Measurements from ENCODE around the gene GNG14. TPM values are rescaled to one million over a fixed set of nuclear protein-coding genes. Genes with fewer than 3 reads are reported as not detected.
"Not testable (repeated sequence)": the region's sequence is repeated elsewhere in the genome, so short reads cannot be mapped to it uniquely, and the experiment has no call there.

The GNG14 gene
- total RNA-seq, 1 experiment from 2014 or later: not detected

GRCh38 chr19:12722566-12723380 lies 35.0 kb downstream of the GNG14 start:
- peaks cover 14% of the 10 kb centered on the region; the same call in 1 of the 2 replicates for H3K4me1 ChIP-seq (replicated peaks; ENCODE audit: insufficient read depth)
- H3K27me3 ChIP-seq (ENCODE audit: insufficient read depth, low read depth): no peaks in the 10 kb centered on the region
- peaks cover 60% of the 10 kb centered on the region for H3K79me2 ChIP-seq (ENCODE audit: low read depth)
- H3K27ac ChIP-seq: peak overlapping the region; percentile 55
- H3K9me2 ChIP-seq (ENCODE audit: insufficient read depth): no peaks in the 10 kb centered on the region
- peak; percentile 92 to 98 for DNase-seq
- peak overlapping the region; percentile 89 for H2AFZ ChIP-seq
- no peaks in the 10 kb centered on the region for H3K9me3 ChIP-seq (ENCODE audit: insufficient read depth, low read depth)
- TF ChIP-seq CTCF (conservative IDR thresholded peaks at IDR 0.05): 0 out of 2 replicates have a peak, but pooled peaks have one; percentile 17
- no peak for TF ChIP-seq EZH2 (IDR thresholded peaks at IDR 0.05; ENCODE audit: low read depth)
- peaks cover 18% of the 10 kb centered on the region; the same call in 1 of the 2 replicates for H4K20me1 ChIP-seq (ENCODE audit: insufficient read depth)
- H3F3A ChIP-seq (ENCODE audit: insufficient read depth, low read depth): peaks cover 63% of the 10 kb centered on the region
- H3K4me3 ChIP-seq: peak overlapping the region; percentile 76
- peak overlapping the region; percentile 87 for H3K4me2 ChIP-seq
- BruUV-seq (replicated peaks): TSS peak; percentile 97
- H3K36me3 ChIP-seq (ENCODE audit: low read depth): peaks cover 24% of the 10 kb centered on the region
- intact Hi-C loops (cut with micrococcal nuclease; ENCODE audit: unreplicated experiment): loop anchor here (1.0 kb wide), 1 partner anchor 12 kb away; the partner anchor contains the start of gene TRIR
- ChIA-PET CTCF (interaction anchor here (0.6 to 1.0 kb wide), 4 partner anchors 35 to 1859 kb away, joined by 3 to 4 read pairs (median 4); no protein-coding TSS in a partner anchor), POLR2A (ENCODE audit: unreplicated experiment) (interaction anchor here (0.5 to 0.6 kb wide), 5 partner anchors 14 to 71 kb away, joined by 3 to 8 read pairs (median 3); partner anchors contain the start of gene GET3)

DNA sequence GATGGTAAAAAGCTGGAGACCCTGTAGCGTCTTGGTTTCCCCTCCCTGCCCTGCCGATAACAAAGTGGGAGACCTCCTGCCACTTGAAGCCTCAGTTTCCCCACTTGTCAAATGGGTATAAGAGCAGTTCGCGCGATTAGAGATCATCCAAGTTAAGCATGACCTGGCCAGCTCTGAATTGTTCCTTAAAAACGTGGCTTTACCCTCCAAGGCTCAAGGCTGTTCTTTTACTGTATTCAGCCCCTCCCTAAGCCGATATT lies 35.5 kb downstream of the GNG14 start:
- Histone ChIP-seq H3K4me1 (replicated peaks; ENCODE audit: insufficient read depth) (peaks cover 14% of the 10 kb centered on the region; the same call in 1 of the 2 replicates), H3K27me3 (ENCODE audit: insufficient read depth, low read depth) (no peaks in the 10 kb centered on the region), H3K9me2 (ENCODE audit: insufficient read depth) (no peaks in the 10 kb centered on the region), H3K79me2 (ENCODE audit: low read depth) (peaks cover 55% of the 10 kb centered on the region), H3K4me3 (peak overlapping the region; percentile 76), H3F3A (ENCODE audit: insufficient read depth, low read depth) (peaks cover 63% of the 10 kb centered on the region), H3K27ac (peak overlapping the region; percentile 55), H2AFZ (peak overlapping the region; percentile 89), H3K9me3 (ENCODE audit: insufficient read depth, low read depth) (no peaks in the 10 kb centered on the region), H3K36me3 (ENCODE audit: low read depth) (peaks cover 18% of the 10 kb centered on the region), H3K4me2 (peak overlapping the region; percentile 87), H4K20me1 (ENCODE audit: insufficient read depth) (peaks cover 13% of the 10 kb centered on the region; the same call in 1 of the 2 replicates)
- ChIA-PET POLR2A (ENCODE audit: unreplicated experiment) (interaction anchor here (0.5 to 0.6 kb wide), 4 partner anchors 14 to 70 kb away, joined by 3 to 8 read pairs (median 3); partner anchors contain the start of gene GET3), CTCF (interaction anchor here (0.6 to 1.0 kb wide), 3 partner anchors 34 to 51 kb away, joined by 3 to 4 read pairs (median 3); no protein-coding TSS in a partner anchor)
- no peak for DNase-seq
- no TSS peak for BruUV-seq (replicated peaks)
- intact Hi-C loops (cut with micrococcal nuclease; ENCODE audit: unreplicated experiment): loop anchor here (1.0 kb wide), 1 partner anchor 11 kb away; the partner anchor contains the start of gene TRIR
- no peak for TF ChIP-seq EZH2 (IDR thresholded peaks at IDR 0.05; ENCODE audit: low read depth)
- TF ChIP-seq CTCF (conservative IDR thresholded peaks at IDR 0.05): no peak

DNA sequence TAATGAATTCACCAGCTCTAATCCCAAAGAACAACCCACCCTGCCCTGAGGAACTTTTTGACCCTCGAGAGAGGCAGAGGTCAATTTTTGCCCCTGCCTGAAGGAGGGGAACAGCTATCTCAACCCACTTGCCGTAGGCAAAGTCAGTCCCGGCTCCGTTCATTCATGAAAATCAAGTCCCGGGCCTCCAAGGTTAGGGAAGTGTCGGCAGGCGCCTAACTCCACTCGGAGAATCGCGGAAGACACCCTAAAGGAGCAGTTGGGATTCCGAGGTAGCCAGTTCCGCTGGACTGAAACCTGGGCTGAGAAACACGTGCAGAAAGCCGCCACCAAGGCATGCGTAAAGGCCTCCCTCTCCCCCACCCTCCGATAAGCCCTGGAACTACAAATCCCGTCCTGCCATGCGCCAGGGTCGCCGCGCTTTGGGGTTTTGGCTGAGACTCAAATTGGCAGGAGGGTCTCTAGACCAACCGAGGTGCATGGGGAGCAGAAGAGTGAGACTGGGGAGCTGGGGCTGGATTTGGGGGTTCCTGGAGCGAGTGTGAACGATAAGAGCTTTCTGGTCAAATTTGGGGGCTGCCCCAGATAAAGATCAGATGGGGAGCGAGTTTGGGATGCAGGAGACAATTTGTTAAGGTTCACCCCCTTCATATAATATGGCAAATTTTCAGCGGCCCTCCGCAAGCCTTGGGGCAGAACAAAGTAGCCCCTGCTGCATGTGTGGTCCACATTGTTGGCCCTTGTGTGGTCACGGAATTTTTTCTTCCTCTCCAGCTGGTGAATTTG lies 36.0 kb downstream of the GNG14 start, which contains the start of gene TNPO2:
Gene TNPO2, minus strand, starts transcription at position 292 of the 786 bp plus-strand sequence. CDS start 2,955 bp downstream, outside the sequence.
- CTCF ChIA-PET: interaction anchor here (1.0 kb wide), 2 partner anchors 34 to 37 kb away, joined by 3 to 4 read pairs; no protein-coding TSS in a partner anchor
- Histone ChIP-seq H4K20me1 (ENCODE audit: insufficient read depth) (peaks cover 8% of the 10 kb centered on the region; the same call in 1 of the 2 replicates), H3K4me1 (replicated peaks; ENCODE audit: insufficient read depth) (peaks cover 14% of the 10 kb centered on the region; the same call in 1 of the 2 replicates), H3K4me3 (peak within 1 kb of the TSS; percentile 76), H3K27ac (peak within 1 kb of the TSS; percentile 55), H3F3A (ENCODE audit: insufficient read depth, low read depth) (peaks cover 63% of the 10 kb centered on the region), H3K9me2 (ENCODE audit: insufficient read depth) (no peaks in the 10 kb centered on the region), H3K4me2 (peak within 1 kb of the TSS; percentile 87), H3K27me3 (ENCODE audit: insufficient read depth, low read depth) (no peaks in the 10 kb centered on the region), H3K9me3 (ENCODE audit: insufficient read depth, low read depth) (no peaks in the 10 kb centered on the region), H3K79me2 (ENCODE audit: low read depth) (peaks cover 50% of the 10 kb centered on the region), H3K36me3 (ENCODE audit: low read depth) (peaks cover 16% of the 10 kb centered on the region), H2AFZ (peak within 1 kb of the TSS; percentile 89)
- TF ChIP-seq EZH2 (IDR thresholded peaks at IDR 0.05; ENCODE audit: low read depth) (no peak), CTCF (conservative IDR thresholded peaks at IDR 0.05) (no peak)
- no TSS peak for BruUV-seq (replicated peaks)
- POLR2A ChIA-PET (ENCODE audit: unreplicated experiment): interaction anchor here (0.5 to 0.6 kb wide), 2 partner anchors 70 to 72 kb away, joined by 4 to 8 read pairs; no protein-coding TSS in a partner anchor
- intact Hi-C loops (cut with micrococcal nuclease; ENCODE audit: unreplicated experiment): loop anchor here (1.0 kb wide), 1 partner anchor 10 kb away; the partner anchor contains the start of gene TRIR
- peak; percentile 54 to 59 for DNase-seq

GRCh38 chr19:12725612-12726011 lies 37.8 kb downstream of the GNG14 start:
- H3K27ac ChIP-seq; POLR2A ChIA-PET (ENCODE audit: unreplicated experiment): not testable (repeated sequence)

More at GRCh38 chr19:12725612-12726011, 37.8 kb downstream of the GNG14 start:
- H3K4me2 ChIP-seq; BruUV-seq (replicated peaks); H3K4me3 ChIP-seq; H3K9me3 ChIP-seq (ENCODE audit: insufficient read depth, low read depth); H3K27me3 ChIP-seq (ENCODE audit: insufficient read depth, low read depth); H3K4me1 ChIP-seq (replicated peaks; ENCODE audit: insufficient read depth); DNase-seq; H2AFZ ChIP-seq; H3K9me2 ChIP-seq (ENCODE audit: insufficient read depth); intact Hi-C loops (cut with micrococcal nuclease; ENCODE audit: unreplicated experiment); CTCF ChIA-PET: not testable (repeated sequence)
- 0 out of 2 replicates have a peak, but pooled peaks cover 12% of the 10 kb centered on the region for H3K36me3 ChIP-seq (ENCODE audit: low read depth)
- H3K79me2 ChIP-seq (ENCODE audit: low read depth): peaks cover 40% of the 10 kb centered on the region
- H4K20me1 ChIP-seq (ENCODE audit: insufficient read depth): peaks cover 14% of the 10 kb centered on the region
- H3F3A ChIP-seq (ENCODE audit: insufficient read depth, low read depth): peaks cover 72% of the 10 kb centered on the region

Data from PC-9 (cell line).